GM21737 (cell line): ENCODE results near the gene HDAC7.

Experiments used
- ATAC-seq: cut with Tn5 transposase; IDR thresholded peaks from one replicate; pipeline ENCODE4 v1.9.1; 2021; ENCODE audit warnings: mild to moderate bottlenecking, moderate library complexity; ENCODE audit not compliant: unreplicated experiment

The HDAC7 gene

DNA sequence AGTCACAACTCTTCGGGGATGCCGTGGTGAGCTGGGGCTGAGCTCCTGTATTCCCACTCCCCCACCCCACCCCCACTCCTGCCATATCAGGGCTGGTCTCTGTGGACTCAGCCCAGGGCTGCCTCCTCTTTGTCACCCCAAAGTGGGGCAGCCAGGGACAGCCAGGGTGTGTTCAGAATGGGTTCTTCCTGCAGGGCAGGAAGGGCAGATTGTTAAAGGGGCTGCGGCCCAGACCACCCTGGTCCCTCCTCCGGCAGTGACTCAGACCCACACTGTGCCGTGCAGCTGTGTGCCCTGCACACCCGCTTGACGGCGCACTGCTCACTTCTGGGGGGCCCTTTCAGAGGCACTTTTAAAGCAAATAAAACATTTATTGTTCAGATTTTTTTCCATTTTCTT, 37.3 kb downstream of the HDAC7 start:
- ATAC-seq = no peak

DNA sequence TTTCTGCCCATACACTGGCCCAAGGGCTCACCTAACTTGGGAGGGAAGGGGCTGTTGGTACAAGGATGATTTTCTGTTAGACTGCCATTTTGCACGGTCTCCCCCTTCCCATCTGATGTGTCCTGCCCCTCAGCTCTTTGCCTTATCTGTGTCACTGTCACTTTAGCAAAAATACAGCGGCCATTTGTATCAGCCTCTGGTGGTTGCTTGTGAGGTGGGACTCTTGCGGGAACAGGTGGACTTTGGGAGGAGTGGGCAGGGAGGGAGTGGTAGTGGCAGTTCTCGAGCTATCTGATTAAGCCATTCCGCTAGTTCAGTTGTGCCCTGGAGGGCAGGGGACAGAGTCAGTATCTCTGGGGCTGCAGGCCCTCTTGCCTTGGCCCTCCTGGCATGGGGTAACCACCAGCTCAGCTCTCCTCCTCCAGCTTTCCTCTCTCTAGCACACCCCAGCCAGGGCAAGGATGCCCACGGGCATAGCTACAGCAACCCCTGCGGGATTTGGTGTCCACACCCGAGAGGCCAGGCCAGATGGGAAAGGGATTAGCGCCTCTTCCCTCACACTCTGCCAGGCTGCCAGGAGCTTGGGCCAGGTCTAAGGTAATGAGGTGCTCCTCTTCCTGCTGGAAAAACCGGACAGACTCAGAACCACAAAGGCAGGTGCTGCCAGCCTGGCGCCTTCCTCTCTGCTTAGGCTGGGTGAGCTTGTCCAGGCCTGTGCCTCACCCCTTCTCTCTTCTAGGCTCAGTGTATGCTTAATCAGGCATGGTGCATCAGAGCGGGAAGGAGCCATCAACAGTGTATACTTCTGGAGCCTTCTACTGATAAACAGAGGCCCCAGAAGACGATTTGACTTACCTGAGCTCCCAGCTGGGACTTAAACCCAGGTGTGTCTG, 38.0 kb downstream of the HDAC7 start:
- no peak for ATAC-seq

- no peak for ATAC-seq
Observed at GRCh38 chr12:47779943-47780504, 39.7 kb downstream of the HDAC7 start.

DNA sequence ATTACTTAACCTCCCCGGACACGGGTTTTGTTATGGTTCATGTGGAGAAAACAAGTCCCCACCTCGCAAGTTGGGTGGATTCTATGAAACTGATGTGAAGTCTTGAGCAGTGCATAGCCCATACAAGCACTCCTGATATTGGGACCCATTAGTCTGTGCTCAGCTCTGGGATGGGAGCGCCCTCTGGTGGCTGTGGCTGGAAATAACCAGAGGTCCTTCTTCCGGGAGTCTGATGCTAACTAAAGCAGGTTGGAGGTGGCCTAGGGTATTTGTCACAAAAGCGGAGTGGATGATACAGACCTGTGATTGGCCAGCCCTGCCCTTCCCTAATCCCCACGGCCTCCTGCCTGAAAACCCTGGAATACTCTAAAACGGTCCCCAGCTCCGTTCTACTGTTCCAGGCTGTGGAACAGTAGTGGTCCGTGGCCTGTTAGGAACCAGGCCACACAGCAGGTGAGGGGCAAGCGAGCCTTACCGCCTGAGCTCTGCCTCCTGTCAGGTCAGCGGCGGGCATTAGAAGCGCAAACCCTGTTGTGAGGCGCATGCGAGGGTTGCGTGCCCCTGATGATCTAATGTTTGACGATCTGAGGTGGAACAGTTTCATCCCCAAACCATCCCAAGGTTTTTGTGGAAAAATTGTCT, 40.3 kb downstream of the HDAC7 start:
- peak; percentile 57 for ATAC-seq

DNA sequence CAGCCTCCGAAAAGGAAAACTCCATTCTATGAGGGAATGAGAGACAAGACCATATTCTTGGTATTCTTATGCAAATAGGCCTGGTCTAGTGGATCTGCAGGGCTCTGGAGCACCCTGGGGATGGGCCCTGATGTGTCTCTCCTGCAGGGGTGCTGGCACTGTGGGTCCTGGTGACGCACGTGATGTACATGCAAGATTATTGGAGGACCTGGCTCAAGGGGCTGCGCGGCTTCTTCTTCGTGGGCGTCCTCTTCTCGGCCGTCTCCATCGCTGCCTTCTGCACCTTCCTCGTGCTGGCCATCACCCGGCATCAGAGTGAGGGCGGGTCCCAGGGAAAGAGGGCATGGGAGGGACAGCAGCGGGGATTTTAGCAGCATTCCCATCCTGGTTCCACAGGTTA, 40.8 kb downstream of the HDAC7 start:
- ATAC-seq = no peak

DNA sequence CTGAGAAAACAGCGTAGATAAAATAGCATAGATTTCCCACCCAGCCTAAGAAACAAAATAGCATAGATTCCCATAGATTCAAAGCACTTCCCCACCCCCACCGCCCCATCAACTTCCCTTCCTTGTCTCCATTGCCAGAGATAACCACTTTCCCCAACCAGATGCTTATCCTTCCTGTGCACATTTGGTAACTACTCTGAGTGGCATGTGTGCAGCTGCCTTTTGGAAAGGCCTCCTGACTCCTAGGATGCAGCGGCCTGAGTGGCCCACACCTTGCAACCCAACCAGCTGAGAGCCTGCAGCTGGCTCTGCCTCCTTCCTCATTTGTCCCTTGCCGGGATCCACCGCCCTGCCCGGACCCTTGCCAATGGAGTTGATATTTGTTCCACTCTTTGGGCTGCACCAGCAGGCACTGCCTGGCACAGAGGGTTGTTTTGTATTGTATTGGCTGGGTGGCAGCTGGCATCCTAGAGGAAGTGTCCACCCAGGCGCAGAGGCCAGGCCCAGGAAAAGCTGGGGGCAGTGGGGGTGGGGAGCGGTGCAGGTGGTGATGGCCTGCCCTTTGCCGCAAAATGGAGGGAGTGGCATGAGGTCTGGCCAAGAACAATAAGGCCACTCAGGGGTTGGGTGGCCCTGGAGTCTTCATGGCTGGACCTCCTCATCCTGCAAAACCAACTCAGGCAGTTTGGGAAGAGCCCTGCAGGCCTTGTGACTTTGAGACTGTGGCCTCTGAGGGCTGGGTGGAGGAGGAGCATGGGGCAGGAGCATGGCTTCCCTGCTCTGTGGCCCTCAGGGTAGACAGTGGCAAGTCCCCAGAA, 41.8 kb downstream of the HDAC7 start:
- no peak for ATAC-seq

DNA sequence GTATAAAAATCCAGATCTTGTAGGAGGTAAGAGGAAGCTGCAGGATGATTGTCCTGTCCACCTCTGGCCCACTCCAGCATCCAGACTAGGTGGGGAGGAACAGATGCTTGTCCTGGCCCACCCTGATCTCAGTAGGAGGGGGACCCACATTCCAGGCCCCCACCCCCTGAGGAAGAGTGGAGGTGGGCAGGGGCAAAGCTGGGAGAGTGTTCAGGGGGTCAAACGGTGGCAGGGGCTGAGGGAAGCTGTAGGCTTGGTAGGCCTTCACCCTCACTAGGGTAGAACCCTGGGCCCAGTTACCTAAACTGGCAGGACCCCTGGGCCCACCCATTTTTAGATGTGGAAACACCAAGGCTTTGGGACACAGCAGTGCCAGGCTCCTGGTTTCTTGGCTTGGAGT, 42.6 kb downstream of the HDAC7 start:
- no peak for ATAC-seq

- ATAC-seq = no peak
Observed at GRCh38 chr12:47776471-47777143, 43.1 kb downstream of the HDAC7 start.

DNA sequence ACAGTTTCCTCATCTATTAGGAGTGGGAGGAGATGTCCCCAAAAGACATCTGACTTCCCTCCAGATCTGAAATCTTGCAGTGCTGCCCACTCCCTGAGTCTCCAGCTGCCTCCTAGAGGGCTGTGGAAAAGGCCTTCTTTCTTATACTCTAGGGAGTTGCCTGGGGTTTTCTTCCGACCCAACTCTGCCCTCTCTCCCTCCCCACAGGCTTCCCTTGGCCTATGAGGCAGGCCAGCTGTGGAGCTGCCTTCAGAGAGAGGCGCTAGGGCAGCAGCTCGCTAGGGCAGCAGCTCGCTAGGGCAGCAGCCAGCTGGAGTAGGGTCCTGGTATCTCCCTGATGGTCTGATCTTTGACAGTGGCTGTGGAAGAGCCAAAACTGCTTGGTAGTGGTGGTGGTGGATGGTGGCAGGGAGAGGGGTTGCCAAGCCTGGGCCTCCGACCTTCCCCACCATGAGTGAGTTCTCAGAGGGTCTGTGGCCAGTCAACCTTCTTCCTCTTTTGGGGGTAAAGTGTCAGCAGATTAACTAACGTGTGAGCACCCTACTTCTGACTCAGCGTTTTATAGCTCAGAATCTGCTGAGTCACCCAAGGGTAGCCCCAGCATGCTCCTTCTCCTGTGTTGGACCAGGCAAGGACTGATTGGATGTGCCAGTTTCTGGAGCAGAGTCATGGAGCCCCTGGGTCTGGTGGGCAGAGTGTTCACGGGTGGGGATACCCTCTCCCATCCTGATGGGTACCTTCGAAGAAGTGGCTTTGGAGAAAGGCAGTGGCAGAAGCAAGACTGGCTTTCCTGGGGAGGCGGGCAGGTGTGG, 44.4 kb downstream of the HDAC7 start:
- no peak for ATAC-seq

DNA sequence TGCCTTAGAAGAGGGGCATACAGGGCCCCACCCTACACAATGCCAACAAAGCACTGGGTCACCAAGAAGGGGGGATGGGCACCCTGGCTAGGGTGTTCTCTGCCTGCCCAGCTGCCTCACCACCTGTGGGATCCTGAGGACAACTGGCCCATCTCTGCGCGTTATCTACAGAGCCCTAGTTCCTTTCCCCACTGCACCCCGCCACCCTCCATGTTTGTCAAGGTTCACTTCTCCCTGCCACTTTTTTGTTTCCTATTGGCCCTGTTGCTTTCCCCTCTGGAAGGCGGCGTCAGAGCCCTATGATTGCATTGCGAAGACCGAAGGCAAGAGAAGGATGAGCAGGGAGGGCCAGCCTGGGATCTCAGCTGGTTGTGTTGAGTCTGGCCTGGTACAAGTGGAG, 45.0 kb downstream of the HDAC7 start:
- ATAC-seq = no peak

DNA sequence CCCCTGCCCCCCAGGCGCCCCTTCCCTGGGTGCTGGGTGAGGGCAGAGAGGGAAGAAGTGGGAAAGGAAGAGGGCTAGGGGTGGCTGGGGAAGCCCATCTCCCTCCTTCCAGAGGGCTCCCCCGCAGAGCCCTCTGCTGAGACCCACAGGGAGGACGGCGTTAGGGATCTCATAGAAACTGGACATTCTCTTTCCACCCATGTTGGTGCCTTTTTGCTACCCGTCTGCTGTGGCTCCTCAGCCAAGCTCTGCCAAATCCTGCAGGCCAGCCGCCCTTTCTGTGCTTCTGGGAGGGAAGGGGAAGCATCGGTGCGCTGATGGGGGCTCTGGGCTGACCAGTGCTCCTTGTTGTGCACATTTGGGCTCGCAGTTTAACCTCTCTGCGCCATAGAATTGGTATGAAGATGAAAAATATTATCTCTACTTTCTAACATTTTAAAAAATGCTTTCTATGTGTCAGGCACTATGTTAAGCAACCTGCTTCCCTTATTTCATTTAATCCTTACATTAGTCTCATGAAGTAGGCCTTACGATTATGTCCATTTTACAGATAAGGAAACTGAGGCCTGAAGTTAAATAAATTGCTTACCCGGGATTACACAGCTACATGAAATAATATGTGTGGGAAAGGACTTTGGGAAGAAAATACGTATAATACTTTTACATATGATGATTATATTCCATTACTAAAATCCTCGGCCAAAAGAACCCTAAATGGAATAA, 45.7 kb downstream of the HDAC7 start:
- ATAC-seq = no peak

DNA sequence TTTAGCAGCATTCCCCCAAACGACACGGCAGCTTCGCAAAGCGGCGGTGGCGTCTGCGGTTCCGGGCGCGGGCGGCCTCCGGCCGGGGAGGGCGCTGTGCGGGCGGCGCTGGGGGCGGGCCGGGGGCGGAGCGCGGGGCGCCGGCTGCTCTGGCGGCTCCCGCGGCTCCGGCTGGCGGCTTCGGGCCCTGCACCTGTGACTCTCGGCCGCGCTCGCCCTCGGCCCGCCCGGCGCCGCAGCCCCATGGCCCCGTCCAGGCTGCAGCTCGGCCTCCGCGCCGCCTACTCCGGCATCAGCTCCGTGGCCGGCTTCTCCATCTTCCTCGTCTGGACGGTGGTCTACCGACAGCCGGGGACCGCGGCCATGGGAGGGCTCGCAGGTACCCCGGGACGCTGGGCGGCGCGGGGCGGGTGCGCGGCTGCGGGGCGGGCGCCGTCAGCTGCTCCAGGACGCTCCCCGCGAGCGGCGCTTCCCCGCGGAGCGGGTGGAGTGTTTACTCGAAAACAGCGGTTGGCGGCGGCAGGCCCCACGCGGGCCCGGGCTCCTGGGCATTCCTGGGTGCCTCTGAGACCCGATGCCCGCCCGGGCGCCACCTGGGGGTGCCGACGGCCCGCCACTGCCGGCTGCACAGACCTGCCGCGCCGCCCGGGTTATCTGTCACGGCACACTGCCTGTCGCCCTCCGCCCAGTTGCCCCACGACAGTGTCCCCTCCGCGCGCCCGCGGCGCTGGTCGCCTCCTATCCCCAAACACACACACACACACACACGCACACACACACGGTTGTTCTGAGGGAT, 46.4 kb downstream of the HDAC7 start, which contains the start of gene SLC48A1:
SLC48A1 (plus strand) TSS at position 177 of the 796 bp plus-strand sequence; CDS start at position 244, 67 bp downstream.
- peak; percentile 84 for ATAC-seq

- no peak for ATAC-seq
Observed at GRCh38 chr12:47772738-47773061, 47.0 kb downstream of the HDAC7 start.

DNA sequence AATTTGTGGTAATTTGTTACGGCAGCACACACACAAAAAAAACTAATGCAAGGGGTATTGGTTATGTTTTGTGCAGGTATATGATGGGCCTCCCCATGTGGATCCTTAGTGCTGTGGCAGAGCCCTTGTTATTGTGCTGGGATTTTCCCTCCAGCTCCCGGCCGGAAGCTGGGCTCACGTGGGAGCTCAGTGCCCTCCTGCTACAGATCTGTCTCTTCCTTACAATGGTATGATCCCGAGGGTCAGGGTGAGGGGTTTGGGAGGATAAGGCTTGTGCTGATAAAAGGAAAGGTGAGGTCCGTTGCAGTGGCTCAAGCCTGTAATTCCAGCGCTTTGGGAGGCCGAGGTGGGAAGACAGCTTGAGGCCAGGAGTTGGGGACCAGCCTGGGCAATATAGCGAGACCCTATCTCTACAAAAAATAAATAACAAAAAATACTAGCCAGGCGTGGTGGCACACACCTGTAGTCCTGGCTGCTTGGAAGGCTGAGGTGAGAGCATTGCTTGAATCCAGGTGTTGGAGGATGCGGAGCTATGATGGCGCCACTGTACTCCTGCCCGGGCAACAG, 47.5 kb downstream of the HDAC7 start:
- no peak for ATAC-seq

- ATAC-seq = no peak
Observed at GRCh38 chr12:47771304-47771703, 48.4 kb downstream of the HDAC7 start.

DNA sequence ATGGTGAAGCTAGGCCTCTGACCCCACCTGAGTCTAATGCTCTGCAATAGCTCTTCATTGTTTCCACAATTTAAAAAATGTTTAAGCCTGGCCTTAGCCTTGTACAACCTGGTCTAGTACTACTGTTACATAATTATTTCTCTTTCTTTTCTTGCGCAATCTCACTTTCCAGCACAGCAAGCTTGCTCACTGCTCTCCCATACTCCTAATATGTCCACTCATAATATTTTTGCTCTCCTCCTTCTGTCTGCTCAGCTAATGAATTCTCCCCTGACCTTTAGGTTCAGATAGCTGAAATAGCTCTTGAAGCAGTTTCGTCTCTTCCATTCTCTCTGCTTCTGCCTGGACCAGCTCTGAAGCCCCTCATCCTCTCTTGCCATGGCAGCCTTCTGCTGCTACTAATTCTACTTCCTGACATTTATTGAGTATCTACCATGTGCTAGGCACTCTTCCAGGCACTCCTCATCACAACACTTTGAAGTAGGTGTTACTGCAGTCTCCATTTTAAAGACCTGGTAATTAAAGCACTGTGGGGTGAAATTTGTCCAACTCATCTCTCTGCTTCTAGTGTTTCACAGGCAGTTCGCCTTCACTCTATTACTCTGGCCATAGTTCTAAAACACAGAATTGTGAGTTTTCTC, 49.5 kb downstream of the HDAC7 start:
- ATAC-seq = no peak

DNA sequence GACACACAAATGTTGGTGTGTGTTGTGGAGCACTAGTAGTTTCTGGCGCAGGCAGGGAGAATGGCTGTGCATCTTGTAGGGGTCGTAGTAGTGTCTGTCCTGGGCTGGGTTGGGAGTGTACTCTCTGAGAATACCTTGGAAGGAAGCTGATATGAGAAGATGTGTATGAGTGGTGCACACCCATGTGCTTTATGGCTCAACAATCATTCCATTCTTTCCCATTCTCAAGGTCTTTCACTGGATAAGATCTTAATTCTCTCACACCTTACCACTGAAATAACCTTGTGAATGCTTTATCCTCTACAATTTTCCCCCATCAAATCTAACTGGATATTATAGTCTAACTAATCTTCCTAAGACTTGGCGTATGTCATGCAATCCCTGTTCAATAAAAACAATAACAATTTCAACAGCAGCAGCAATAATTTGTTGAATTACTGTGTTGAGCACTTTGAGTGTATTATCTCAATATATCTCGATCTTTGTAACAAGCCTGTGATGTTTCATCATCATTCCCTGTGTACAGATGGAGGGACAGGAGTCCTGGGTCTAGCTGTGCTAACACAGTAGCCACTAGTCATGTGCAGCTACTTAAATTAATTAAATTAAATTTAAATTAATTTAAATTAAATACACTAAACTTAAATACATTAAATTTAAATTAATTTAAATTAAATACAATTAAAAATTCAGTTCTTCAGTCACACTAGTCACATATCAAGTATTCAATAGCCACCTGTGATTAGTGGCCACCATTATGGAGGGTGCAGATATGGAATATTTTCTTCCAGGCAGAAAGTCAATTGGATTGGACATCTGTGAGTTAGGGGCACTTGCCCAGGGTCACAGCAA, 50.2 kb downstream of the HDAC7 start:
- no peak for ATAC-seq
